Measurements from ENCODE around the gene KLF16.

DNA sequence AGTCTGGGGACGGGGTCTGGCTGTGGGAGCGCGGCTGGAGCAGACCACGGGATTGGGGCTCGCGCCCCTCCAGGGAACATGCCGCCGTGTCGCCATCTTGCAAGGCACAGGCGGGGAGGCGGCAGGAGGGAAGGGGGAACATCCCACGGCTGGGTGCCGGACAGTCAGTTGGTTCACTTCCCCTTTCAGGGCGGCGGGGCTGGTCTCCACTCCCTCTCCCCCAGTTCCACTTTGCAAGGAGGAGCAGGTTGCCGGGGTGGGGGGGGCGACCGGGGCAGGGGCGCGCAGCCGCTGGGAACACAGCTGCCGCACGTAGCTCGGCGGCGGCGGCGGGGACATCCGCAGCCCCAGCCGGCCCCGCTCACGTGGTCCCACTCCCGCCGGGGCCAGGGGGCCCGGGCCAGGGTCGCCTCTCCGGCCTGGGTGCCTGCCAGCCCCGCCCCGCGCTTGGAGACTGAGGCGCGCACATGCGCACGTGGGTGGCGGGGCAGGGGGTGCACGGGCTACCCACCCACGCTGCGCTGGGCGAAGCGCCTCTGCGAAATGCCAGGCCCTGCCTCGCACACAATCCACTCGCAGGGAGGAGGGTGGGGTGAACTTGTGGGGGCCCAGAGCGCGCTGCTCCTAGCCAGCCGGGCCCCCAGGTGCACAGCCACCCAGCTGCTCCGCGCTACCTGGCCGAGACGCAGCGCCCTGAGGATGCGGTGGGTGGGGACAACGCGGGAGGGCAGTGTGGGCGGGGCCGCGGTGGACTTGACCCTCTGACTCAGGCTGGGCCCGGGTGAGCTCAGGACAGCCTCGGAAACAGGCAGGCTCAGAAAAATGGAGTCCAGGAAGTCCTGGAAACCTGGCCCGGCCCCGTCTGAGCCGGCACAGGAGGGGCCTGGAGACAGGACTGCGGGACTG, 6.4 kb downstream of the KLF16 start:
- TF ChIP-seq, protein P1, sequence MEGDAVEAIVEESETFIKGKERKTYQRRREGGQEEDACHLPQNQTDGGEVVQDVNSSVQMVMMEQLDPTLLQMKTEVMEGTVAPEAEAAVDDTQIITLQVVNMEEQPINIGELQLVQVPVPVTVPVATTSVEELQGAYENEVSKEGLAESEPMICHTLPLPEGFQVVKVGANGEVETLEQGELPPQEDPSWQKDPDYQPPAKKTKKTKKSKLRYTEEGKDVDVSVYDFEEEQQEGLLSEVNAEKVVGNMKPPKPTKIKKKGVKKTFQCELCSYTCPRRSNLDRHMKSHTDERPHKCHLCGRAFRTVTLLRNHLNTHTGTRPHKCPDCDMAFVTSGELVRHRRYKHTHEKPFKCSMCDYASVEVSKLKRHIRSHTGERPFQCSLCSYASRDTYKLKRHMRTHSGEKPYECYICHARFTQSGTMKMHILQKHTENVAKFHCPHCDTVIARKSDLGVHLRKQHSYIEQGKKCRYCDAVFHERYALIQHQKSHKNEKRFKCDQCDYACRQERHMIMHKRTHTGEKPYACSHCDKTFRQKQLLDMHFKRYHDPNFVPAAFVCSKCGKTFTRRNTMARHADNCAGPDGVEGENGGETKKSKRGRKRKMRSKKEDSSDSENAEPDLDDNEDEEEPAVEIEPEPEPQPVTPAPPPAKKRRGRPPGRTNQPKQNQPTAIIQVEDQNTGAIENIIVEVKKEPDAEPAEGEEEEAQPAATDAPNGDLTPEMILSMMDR (IDR thresholded peaks at IDR 0.05): no peak
- TF ChIP-seq POLR2A (IDR thresholded peaks at IDR 0.05): no peak
